DMS79 treated with DMSO at 0.1 percent for 48 hours (cell line): ENCODE measurements around the gene IKBIP.
"Not testable (repeated sequence)": the region's sequence is repeated elsewhere in the genome, so short reads cannot be mapped to it uniquely, and the experiment has no call there.

Experiments used
- DNase-seq: peaks from one replicate; lab custom pipeline; 2025; lab: John Stamatoyannopoulos, UW

Gene IKBIP

DNA sequence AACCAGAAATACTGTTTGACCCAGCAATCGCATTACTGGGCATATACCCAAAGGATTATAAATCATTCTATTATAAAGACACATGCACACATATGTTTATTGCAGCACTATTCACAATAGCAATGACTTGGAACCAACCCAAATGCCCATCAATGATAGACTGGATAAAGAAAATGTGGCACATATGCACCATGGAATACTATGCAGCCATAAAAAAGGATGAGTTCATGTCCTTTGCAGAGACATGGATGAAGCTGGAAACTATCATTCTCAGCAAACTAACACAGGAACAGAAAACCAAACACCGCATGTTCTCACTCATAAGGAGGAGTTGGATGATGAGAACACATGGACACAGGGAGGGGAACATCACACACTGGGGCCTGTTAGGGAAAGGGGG is 67.8 kb downstream of the IKBIP start:
- DNase-seq, result not testable (repeated sequence)

GRCh38 chr12:98575013-98575412 is 69.6 kb downstream of the IKBIP start:
- no peak for DNase-seq
